ENCODE data around the gene PNPLA7. TPM values are rescaled to one million over a fixed set of nuclear protein-coding genes. Genes with fewer than 3 reads are reported as not detected.
A peak's percentile ranks its signal among the peaks of the same experiment; 100 is the strongest.
"Not testable (repeated sequence)": the region's sequence is repeated elsewhere in the genome, so short reads cannot be mapped to it uniquely, and the experiment has no call there.

The PNPLA7 gene
- polyA plus RNA-seq, 2 donors = 2.3 to 3.9 TPM

GRCh38 chr9:137558127-137558526 is 7.9 kb upstream of the PNPLA7 start:
- Histone ChIP-seq H3K4me1 (ENCODE audit: control insufficient read depth in 2 of 2, insufficient read depth in 2 of 2, low read length in 1 of 2) (peaks cover 0 to 5% of the 10 kb centered on the region in 2 donors), H3K4me3 (ENCODE audit: low read depth in 1 of 2, low read length in 2 of 2) (no peak overlapping the region), H3K9me3 (ENCODE audit: control insufficient read depth in 2 of 2, insufficient read depth in 1 of 2, low read depth in 1 of 2, low read length in 1 of 2) (no peaks in the 10 kb centered on the region), H3K36me3 (ENCODE audit: control insufficient read depth in 2 of 2, insufficient read depth in 2 of 2, low read length in 1 of 2) (peaks cover 6 to 23% of the 10 kb centered on the region in 2 donors), H3K27me3 (ENCODE audit: control insufficient read depth in 1 of 2, insufficient read depth in 2 of 2, low read length in 2 of 2) (no peaks in the 10 kb centered on the region), H3K27ac (ENCODE audit: low read depth in 2 of 2, low read length in 1 of 2) (no peak overlapping the region)
- WGBS, 2 donors = 92 to 95% methylated on average over 4 of the region's 4 CpGs

GRCh38 chr9:137556069-137556838 is 6.1 kb upstream of the PNPLA7 start:
- Histone ChIP-seq H3K4me1 (ENCODE audit: control insufficient read depth in 2 of 2, insufficient read depth in 2 of 2, low read length in 1 of 2) (peaks cover 0 to 10% of the 10 kb centered on the region in 2 donors), H3K9me3 (ENCODE audit: control insufficient read depth in 2 of 2, insufficient read depth in 1 of 2, low read depth in 1 of 2, low read length in 1 of 2) (no peaks in the 10 kb centered on the region), H3K27me3 (ENCODE audit: control insufficient read depth in 1 of 2, insufficient read depth in 2 of 2, low read length in 2 of 2) (no peaks in the 10 kb centered on the region), H3K27ac (ENCODE audit: low read depth in 2 of 2, low read length in 1 of 2) (no peak overlapping the region), H3K4me3 (ENCODE audit: low read depth in 1 of 2, low read length in 2 of 2) (no peak overlapping the region), H3K36me3 (ENCODE audit: control insufficient read depth in 2 of 2, insufficient read depth in 2 of 2, low read length in 1 of 2) (peaks cover 6 to 23% of the 10 kb centered on the region in 2 donors)
- WGBS, 2 donors = 69 to 77% methylated on average over 24 of the region's 24 CpGs

- H3K4me1 ChIP-seq (ENCODE audit: control insufficient read depth in 2 of 2, insufficient read depth in 2 of 2, low read length in 1 of 2) = peaks cover 0 to 10% of the 10 kb centered on the region in 2 donors
- no peak overlapping the region for H3K27ac ChIP-seq (ENCODE audit: low read depth in 2 of 2, low read length in 1 of 2)
- no peaks in the 10 kb centered on the region for H3K9me3 ChIP-seq (ENCODE audit: control insufficient read depth in 2 of 2, insufficient read depth in 1 of 2, low read depth in 1 of 2, low read length in 1 of 2)
- WGBS, 2 donors = 88 to 89% methylated on average over 10 of the region's 10 CpGs
- H3K4me3 ChIP-seq (ENCODE audit: low read depth in 1 of 2, low read length in 2 of 2) = no peak overlapping the region
- H3K36me3 ChIP-seq (ENCODE audit: control insufficient read depth in 2 of 2, insufficient read depth in 2 of 2, low read length in 1 of 2) = peaks cover 6 to 23% of the 10 kb centered on the region in 2 donors
- no peaks in the 10 kb centered on the region for H3K27me3 ChIP-seq (ENCODE audit: control insufficient read depth in 1 of 2, insufficient read depth in 2 of 2, low read length in 2 of 2)
Measured at GRCh38 chr9:137555179-137555578, 5.0 kb upstream of the PNPLA7 start.

GRCh38 chr9:137554349-137554748 is 4.1 kb upstream of the PNPLA7 start:
- Histone ChIP-seq H3K9me3 (ENCODE audit: control insufficient read depth in 2 of 2, insufficient read depth in 1 of 2, low read depth in 1 of 2, low read length in 1 of 2) (no peaks in the 10 kb centered on the region), H3K4me3 (ENCODE audit: low read depth in 1 of 2, low read length in 2 of 2) (no peak overlapping the region), H3K4me1 (ENCODE audit: control insufficient read depth in 2 of 2, insufficient read depth in 2 of 2, low read length in 1 of 2) (peaks cover 0 to 13% of the 10 kb centered on the region in 2 donors), H3K27me3 (ENCODE audit: control insufficient read depth in 1 of 2, insufficient read depth in 2 of 2, low read length in 2 of 2) (no peaks in the 10 kb centered on the region), H3K36me3 (ENCODE audit: control insufficient read depth in 2 of 2, insufficient read depth in 2 of 2, low read length in 1 of 2) (peaks cover 6 to 23% of the 10 kb centered on the region in 2 donors), H3K27ac (ENCODE audit: low read depth in 2 of 2, low read length in 1 of 2) (no peak overlapping the region)
- WGBS, 2 donors = 81 to 85% methylated on average over 1 of the region's 1 CpG

GRCh38 chr9:137553654-137554053 is 3.5 kb upstream of the PNPLA7 start:
- peaks cover 6 to 23% of the 10 kb centered on the region in 2 donors for H3K36me3 ChIP-seq (ENCODE audit: control insufficient read depth in 2 of 2, insufficient read depth in 2 of 2, low read length in 1 of 2)
- not testable (repeated sequence) for H3K27me3 ChIP-seq (ENCODE audit: control insufficient read depth in 1 of 2, insufficient read depth in 2 of 2, low read length in 2 of 2); H3K9me3 ChIP-seq (ENCODE audit: control insufficient read depth in 2 of 2, insufficient read depth in 1 of 2, low read depth in 1 of 2, low read length in 1 of 2); H3K27ac ChIP-seq (ENCODE audit: low read depth in 2 of 2, low read length in 1 of 2); H3K4me3 ChIP-seq (ENCODE audit: low read depth in 1 of 2, low read length in 2 of 2)
- peaks cover 0 to 13% of the 10 kb centered on the region in 2 donors for H3K4me1 ChIP-seq (ENCODE audit: control insufficient read depth in 2 of 2, insufficient read depth in 2 of 2, low read length in 1 of 2)
- 88 to 90% methylated on average over 10 of the region's 10 CpGs for WGBS, 2 donors

GRCh38 chr9:137552022-137552768 is 2.0 kb upstream of the PNPLA7 start:
- Histone ChIP-seq H3K4me3 (ENCODE audit: low read depth in 1 of 2, low read length in 2 of 2) (peak overlapping the region; percentile 69 to 89), H3K36me3 (ENCODE audit: control insufficient read depth in 2 of 2, insufficient read depth in 2 of 2, low read length in 1 of 2) (peaks cover 6 to 18% of the 10 kb centered on the region in 2 donors), H3K9me3 (ENCODE audit: control insufficient read depth in 2 of 2, insufficient read depth in 1 of 2, low read depth in 1 of 2, low read length in 1 of 2) (no peaks in the 10 kb centered on the region), H3K27me3 (ENCODE audit: control insufficient read depth in 1 of 2, insufficient read depth in 2 of 2, low read length in 2 of 2) (no peaks in the 10 kb centered on the region), H3K27ac (ENCODE audit: low read depth in 2 of 2, low read length in 1 of 2) (peak overlapping the region; percentile 85 to 87), H3K4me1 (ENCODE audit: control insufficient read depth in 2 of 2, insufficient read depth in 2 of 2, low read length in 1 of 2) (peaks cover 0 to 17% of the 10 kb centered on the region in 2 donors)
- whole genome bisulfite sequencing, 2 donors = 7 to 9% methylated on average over 45 to 58 of the region's 58 CpGs

- peak within 1 kb of the TSS; percentile 69 to 89 for H3K4me3 ChIP-seq (ENCODE audit: low read depth in 1 of 2, low read length in 2 of 2)
- H3K4me1 ChIP-seq (ENCODE audit: control insufficient read depth in 2 of 2, insufficient read depth in 2 of 2, low read length in 1 of 2) = peaks cover 0 to 17% of the 10 kb centered on the region in 2 donors
- peak within 1 kb of the TSS; percentile 87 to 92 for H3K27ac ChIP-seq (ENCODE audit: low read depth in 2 of 2, low read length in 1 of 2)
- 1% methylated on average over 45 to 106 of the region's 106 CpGs for WGBS, 2 donors
- H3K9me3 ChIP-seq (ENCODE audit: control insufficient read depth in 2 of 2, insufficient read depth in 1 of 2, low read depth in 1 of 2, low read length in 1 of 2) = no peaks in the 10 kb centered on the region
- H3K27me3 ChIP-seq (ENCODE audit: control insufficient read depth in 1 of 2, insufficient read depth in 2 of 2, low read length in 2 of 2) = no peaks in the 10 kb centered on the region
- peaks cover 6 to 15% of the 10 kb centered on the region in 2 donors for H3K36me3 ChIP-seq (ENCODE audit: control insufficient read depth in 2 of 2, insufficient read depth in 2 of 2, low read length in 1 of 2)
Measured at GRCh38 chr9:137551264-137552021, 1.2 kb upstream of the PNPLA7 start, which contains the start of gene MRPL41. MRPL41 (plus strand) TSS chr9:137551879; CDS start chr9:137552082, 203 bp downstream.

- Histone ChIP-seq H3K4me3 (ENCODE audit: low read depth in 1 of 2, low read length in 2 of 2) (peak overlapping the region; percentile 69 to 70), H3K27ac (ENCODE audit: low read depth in 2 of 2, low read length in 1 of 2) (peak overlapping the region; percentile 87 to 92), H3K4me1 (ENCODE audit: control insufficient read depth in 2 of 2, insufficient read depth in 2 of 2, low read length in 1 of 2) (peaks cover 0 to 12% of the 10 kb centered on the region in 2 donors)
- H3K36me3 ChIP-seq (ENCODE audit: control insufficient read depth in 2 of 2, insufficient read depth in 2 of 2, low read length in 1 of 2); H3K9me3 ChIP-seq (ENCODE audit: control insufficient read depth in 2 of 2, insufficient read depth in 1 of 2, low read depth in 1 of 2, low read length in 1 of 2); H3K27me3 ChIP-seq (ENCODE audit: control insufficient read depth in 1 of 2, insufficient read depth in 2 of 2, low read length in 2 of 2): not testable (repeated sequence)
- WGBS, 2 donors = 0% methylated on average over 4 to 16 of the region's 17 CpGs
Measured at GRCh38 chr9:137550958-137551263, 709 bp upstream of the PNPLA7 start.
